ENCODE results near the gene MRPL27. TPM values are rescaled to one million over a fixed set of nuclear protein-coding genes. Genes with fewer than 3 reads are reported as not detected.
"Not testable (repeated sequence)": the region's sequence is repeated elsewhere in the genome, so short reads cannot be mapped to it uniquely, and the experiment has no call there.

MRPL27 gene
- total RNA-seq (10 to 100 TPM; 34.8 TPM), polyA plus RNA-seq (100 to 1,000 TPM in 1 of 2 donors, 10 to 100 TPM in 1; 90.9 to 103 TPM)
- long read RNA-seq, donor 1, transcript MRPL27-201 (4 exons, 716 nt) = major isoform, 12 of 20 reads
- long read RNA-seq, donor 1, partial matches to known transcripts = 0 of 20 reads
- long read RNA-seq, donor 1, other reads (novel, unspliced or antisense) = 4 of 20 reads
- long read RNA-seq, donor 2, transcript MRPL27-201 (4 exons, 716 nt) = major isoform, 12 of 16 reads
- long read RNA-seq, donor 2, partial matches to known transcripts = 0 of 16 reads
- long read RNA-seq, donor 2, other reads (novel, unspliced or antisense) = 2 of 16 reads

- Histone ChIP-seq H3K27me3 (ENCODE audit: control insufficient read depth in 1 of 2, insufficient read depth in 2 of 2, low read length in 1 of 2) (no peaks in the 10 kb centered on the region), H3K36me3 (ENCODE audit: control insufficient read depth in 1 of 2, insufficient read depth in 2 of 2, low read length in 1 of 2) (peaks cover 0 to 7% of the 10 kb centered on the region in 2 donors), H3K4me1 (ENCODE audit: control insufficient read depth in 1 of 2, insufficient read depth in 2 of 2, low read length in 2 of 2) (no peaks in the 10 kb centered on the region), H3K9me3 (ENCODE audit: control insufficient read depth, low read length) (no peaks in the 10 kb centered on the region), H3K4me3 (ENCODE audit: low read length in 2 of 2) (peak within 1 kb of the TSS; percentile 14 to 73), H3K27ac (ENCODE audit: low read depth in 1 of 2, low read length in 2 of 2) (peak within 1 kb of the TSS in 1 of 2 donors; percentile 82)
- DNase-seq = peak; percentile 91 to 95
- WGBS, 2 donors = 1% methylated on average over 42 of the region's 42 CpGs
- ATAC-seq (ENCODE audit: low FRiP score) = peak; percentile 94
- intact Hi-C loops (cut with DNase I) = no loop called here
Observed at GRCh38 chr17:50372758-50373556, at the start of gene MRPL27, which contains the start of gene EME1. MRPL27 (minus strand) TSS chr17:50373184; CDS start chr17:50373170, 14 bp downstream. EME1 (plus strand) TSS chr17:50373229; CDS start chr17:50375209, 1,980 bp downstream.

DNA sequence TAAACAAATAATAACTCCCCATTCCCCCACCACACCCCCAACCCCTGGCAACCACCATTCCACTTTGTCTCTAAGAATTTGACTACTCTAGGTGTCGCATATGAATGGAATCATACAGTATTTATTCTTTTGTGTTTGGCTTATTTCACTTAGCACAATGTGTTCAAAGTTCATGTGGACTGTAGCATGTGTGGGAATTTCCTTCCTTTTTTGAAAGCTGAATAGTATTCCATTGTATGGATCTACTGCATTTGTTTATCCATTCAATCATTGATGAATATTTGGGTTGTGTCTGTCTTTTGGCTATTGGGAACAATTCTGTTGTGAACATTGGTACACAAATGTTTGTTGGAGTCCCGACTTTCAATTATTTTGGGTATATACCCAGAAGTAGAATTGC is 49.8 kb upstream of the MRPL27 start:
- H3K27me3 ChIP-seq (ENCODE audit: control insufficient read depth in 1 of 2, insufficient read depth in 2 of 2, low read length in 1 of 2) = no peaks in the 10 kb centered on the region
- ATAC-seq (ENCODE audit: low FRiP score) = no peak
- H3K9me3 ChIP-seq (ENCODE audit: control insufficient read depth, low read length) = no peaks in the 10 kb centered on the region
- no peak overlapping the region for H3K4me3 ChIP-seq (ENCODE audit: low read length in 2 of 2)
- WGBS, 2 donors = 96 to 98% methylated on average over 2 of the region's 2 CpGs
- peaks cover 0 to 2% of the 10 kb centered on the region in 2 donors for H3K4me1 ChIP-seq (ENCODE audit: control insufficient read depth in 1 of 2, insufficient read depth in 2 of 2, low read length in 2 of 2)
- intact Hi-C loops (cut with DNase I) = no loop called here
- DNase-seq = no peak
- H3K36me3 ChIP-seq (ENCODE audit: control insufficient read depth in 1 of 2, insufficient read depth in 2 of 2, low read length in 1 of 2) = no peaks in the 10 kb centered on the region
- H3K27ac ChIP-seq (ENCODE audit: low read depth in 1 of 2, low read length in 2 of 2) = no peak overlapping the region

- H3K27ac ChIP-seq (ENCODE audit: low read depth in 1 of 2, low read length in 2 of 2) = no peak overlapping the region
- H3K9me3 ChIP-seq (ENCODE audit: control insufficient read depth, low read length) = no peaks in the 10 kb centered on the region
- WGBS, 2 donors = 65 to 69% methylated on average over 3 of the region's 3 CpGs
- DNase-seq (no peak), ATAC-seq (ENCODE audit: low FRiP score) (peak; percentile 23)
- H3K4me3 ChIP-seq (ENCODE audit: low read length in 2 of 2) = no peak overlapping the region
- no peaks in the 10 kb centered on the region for H3K4me1 ChIP-seq (ENCODE audit: control insufficient read depth in 1 of 2, insufficient read depth in 2 of 2, low read length in 2 of 2)
- intact Hi-C loops (cut with DNase I) = no loop called here
- H3K36me3 ChIP-seq (ENCODE audit: control insufficient read depth in 1 of 2, insufficient read depth in 2 of 2, low read length in 1 of 2) = no peaks in the 10 kb centered on the region
- H3K27me3 ChIP-seq (ENCODE audit: control insufficient read depth in 1 of 2, insufficient read depth in 2 of 2, low read length in 1 of 2) = no peaks in the 10 kb centered on the region
Observed at GRCh38 chr17:50421308-50422051, 48.5 kb upstream of the MRPL27 start.

DNA sequence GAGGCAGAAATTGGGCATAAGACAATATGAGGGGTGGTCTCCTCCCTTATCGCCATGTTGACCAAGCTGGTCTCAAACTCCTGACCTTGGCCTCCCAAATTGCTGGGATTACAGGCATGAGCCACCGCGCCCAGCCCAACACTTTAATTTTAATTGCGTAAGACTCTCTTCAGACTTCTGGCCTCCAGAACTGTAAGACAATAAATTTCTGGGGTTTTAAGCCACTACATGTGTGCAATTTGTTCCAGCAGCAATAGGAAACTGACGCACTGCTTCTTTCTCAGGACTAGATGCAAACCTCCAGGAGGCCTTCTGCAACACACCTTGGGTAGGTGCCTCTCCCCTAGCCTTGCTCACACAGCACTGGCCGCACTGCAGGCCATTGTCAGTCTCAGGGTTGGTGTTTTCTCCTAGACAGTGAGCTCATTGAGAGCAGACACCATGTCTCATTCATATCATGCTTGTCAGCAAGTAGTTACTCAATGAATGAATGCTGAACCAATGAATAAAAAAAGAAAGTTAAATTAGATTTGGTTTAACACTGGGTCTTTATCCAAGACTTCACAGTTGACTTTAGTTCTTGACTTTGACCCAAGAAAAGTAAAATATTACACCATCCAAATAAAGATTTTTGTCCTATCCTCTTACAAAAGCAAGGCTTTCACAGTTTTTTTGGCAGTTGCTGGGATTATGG is 47.6 kb upstream of the MRPL27 start:
- no peaks in the 10 kb centered on the region for H3K9me3 ChIP-seq (ENCODE audit: control insufficient read depth, low read length)
- peak; percentile 58 for ATAC-seq (ENCODE audit: low FRiP score)
- H3K36me3 ChIP-seq (ENCODE audit: control insufficient read depth in 1 of 2, insufficient read depth in 2 of 2, low read length in 1 of 2) = no peaks in the 10 kb centered on the region
- WGBS, 2 donors = 86 to 88% methylated on average over 6 of the region's 6 CpGs
- no peaks in the 10 kb centered on the region for H3K4me1 ChIP-seq (ENCODE audit: control insufficient read depth in 1 of 2, insufficient read depth in 2 of 2, low read length in 2 of 2)
- no peak overlapping the region for H3K27ac ChIP-seq (ENCODE audit: low read depth in 1 of 2, low read length in 2 of 2)
- H3K27me3 ChIP-seq (ENCODE audit: control insufficient read depth in 1 of 2, insufficient read depth in 2 of 2, low read length in 1 of 2) = no peaks in the 10 kb centered on the region
- no peak overlapping the region for H3K4me3 ChIP-seq (ENCODE audit: low read length in 2 of 2)
- intact Hi-C loops (cut with DNase I) = no loop called here
- DNase-seq = no peak

DNA sequence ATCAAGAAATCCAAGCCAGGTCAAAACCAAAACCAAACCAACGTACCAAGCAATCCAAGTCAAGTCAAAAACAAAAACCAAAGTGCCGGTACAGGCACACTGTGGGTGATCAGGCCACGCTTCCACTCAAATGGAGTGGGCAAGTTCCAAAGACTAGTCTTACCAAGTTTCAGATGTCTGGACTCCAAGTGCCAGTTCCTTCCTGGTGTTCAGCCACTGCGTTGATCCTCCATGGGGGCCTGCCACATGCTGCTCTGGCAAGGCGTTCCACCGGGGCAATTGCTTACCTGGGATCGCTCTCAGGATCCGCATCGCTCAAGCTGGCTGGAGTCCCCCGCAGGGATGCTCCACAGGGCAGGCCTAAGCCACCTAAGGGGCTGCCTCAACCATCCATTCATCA is 46.6 kb upstream of the MRPL27 start:
- WGBS, 2 donors = 96% methylated on average over 10 of the region's 10 CpGs
- ATAC-seq (ENCODE audit: low FRiP score); H3K36me3 ChIP-seq (ENCODE audit: control insufficient read depth in 1 of 2, insufficient read depth in 2 of 2, low read length in 1 of 2); H3K4me1 ChIP-seq (ENCODE audit: control insufficient read depth in 1 of 2, insufficient read depth in 2 of 2, low read length in 2 of 2); intact Hi-C loops (cut with DNase I); H3K9me3 ChIP-seq (ENCODE audit: control insufficient read depth, low read length); H3K27ac ChIP-seq (ENCODE audit: low read depth in 1 of 2, low read length in 2 of 2); DNase-seq; H3K4me3 ChIP-seq (ENCODE audit: low read length in 2 of 2); H3K27me3 ChIP-seq (ENCODE audit: control insufficient read depth in 1 of 2, insufficient read depth in 2 of 2, low read length in 1 of 2): not testable (repeated sequence)

DNA sequence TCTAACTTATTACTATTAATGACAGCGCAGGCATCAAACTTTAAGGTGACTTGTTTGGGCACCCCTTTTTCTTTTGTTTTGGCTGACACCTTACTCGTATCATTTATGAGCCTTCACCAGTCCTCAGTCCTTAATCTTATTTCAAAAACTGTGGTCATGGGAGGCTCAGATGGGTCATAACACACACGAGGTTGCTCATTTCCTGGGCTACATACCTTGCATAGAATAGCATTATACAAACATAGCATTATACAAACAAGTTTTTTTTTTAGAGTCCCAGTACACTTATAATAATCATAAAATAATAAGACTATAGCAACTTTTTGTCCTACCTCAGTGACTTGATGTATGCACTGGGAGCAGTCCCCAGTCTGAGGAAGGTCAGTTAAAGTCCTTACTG is 41.8 kb upstream of the MRPL27 start:
- Histone ChIP-seq H3K27ac (ENCODE audit: low read depth in 1 of 2, low read length in 2 of 2) (no peak overlapping the region), H3K4me1 (ENCODE audit: control insufficient read depth in 1 of 2, insufficient read depth in 2 of 2, low read length in 2 of 2) (no peaks in the 10 kb centered on the region), H3K4me3 (ENCODE audit: low read length in 2 of 2) (no peak overlapping the region), H3K36me3 (ENCODE audit: control insufficient read depth in 1 of 2, insufficient read depth in 2 of 2, low read length in 1 of 2) (no peaks in the 10 kb centered on the region), H3K9me3 (ENCODE audit: control insufficient read depth, low read length) (no peaks in the 10 kb centered on the region), H3K27me3 (ENCODE audit: control insufficient read depth in 1 of 2, insufficient read depth in 2 of 2, low read length in 1 of 2) (no peaks in the 10 kb centered on the region)
- 72 to 73% methylated on average over 3 of the region's 3 CpGs for WGBS, 2 donors
- intact Hi-C loops (cut with DNase I) = no loop called here
- ATAC-seq (ENCODE audit: low FRiP score) (no peak), DNase-seq (no peak)

DNA sequence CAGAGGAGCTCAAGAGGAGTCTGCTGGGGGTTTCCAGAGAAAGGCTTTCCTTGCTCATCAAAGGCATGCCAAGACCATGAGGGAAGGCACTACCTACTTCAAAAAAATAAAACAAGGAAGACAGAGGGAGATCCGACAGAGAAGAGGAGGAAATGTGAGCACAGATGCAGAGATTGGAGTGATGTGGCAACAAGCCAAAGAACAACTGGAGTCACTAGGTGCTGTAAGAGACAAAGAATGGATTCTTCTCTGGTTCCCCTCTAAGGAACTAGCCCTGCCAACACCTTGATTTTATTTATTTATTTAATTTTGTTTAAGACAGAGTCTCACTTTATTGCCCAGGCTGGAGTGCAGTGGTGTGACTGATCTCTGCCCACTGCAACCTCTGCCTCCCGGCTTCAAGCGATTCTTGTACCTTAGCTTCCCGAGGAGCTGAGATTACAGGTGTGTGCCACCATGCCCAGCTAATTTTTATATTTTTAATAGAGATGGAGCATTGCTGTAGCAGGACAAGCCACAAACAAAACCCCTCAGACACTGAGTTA is 39.3 kb upstream of the MRPL27 start:
- ATAC-seq (ENCODE audit: low FRiP score) (no peak), DNase-seq (no peak)
- no peaks in the 10 kb centered on the region for H3K9me3 ChIP-seq (ENCODE audit: control insufficient read depth, low read length)
- no peak overlapping the region for H3K4me3 ChIP-seq (ENCODE audit: low read length in 2 of 2)
- no peaks in the 10 kb centered on the region for H3K27me3 ChIP-seq (ENCODE audit: control insufficient read depth in 1 of 2, insufficient read depth in 2 of 2, low read length in 1 of 2)
- intact Hi-C loops (cut with DNase I) = no loop called here
- no peaks in the 10 kb centered on the region for H3K4me1 ChIP-seq (ENCODE audit: control insufficient read depth in 1 of 2, insufficient read depth in 2 of 2, low read length in 2 of 2)
- no peaks in the 10 kb centered on the region for H3K36me3 ChIP-seq (ENCODE audit: control insufficient read depth in 1 of 2, insufficient read depth in 2 of 2, low read length in 1 of 2)
- WGBS, 2 donors = 93% methylated on average over 4 of the region's 4 CpGs
- H3K27ac ChIP-seq (ENCODE audit: low read depth in 1 of 2, low read length in 2 of 2) = no peak overlapping the region

DNA sequence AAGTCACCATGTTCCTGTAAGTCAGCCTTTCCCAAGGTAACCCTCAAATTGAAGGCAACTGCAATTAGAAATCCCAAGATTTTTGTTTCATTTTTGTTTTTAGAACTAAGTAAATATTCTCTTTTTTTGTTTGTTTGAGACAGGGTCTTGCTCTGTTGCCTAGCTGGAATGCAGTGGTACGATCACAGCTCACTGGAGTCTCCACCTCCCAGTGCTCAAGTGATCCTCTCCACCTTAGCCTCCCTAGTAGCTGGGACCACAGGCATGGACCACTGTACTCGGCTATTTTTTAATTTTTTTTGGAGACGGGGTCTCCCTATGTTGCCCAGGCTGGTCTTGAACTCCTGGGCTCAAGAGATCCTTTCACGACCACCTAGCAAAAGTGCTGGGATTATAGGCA is 34.9 kb upstream of the MRPL27 start:
- DNase-seq = no peak
- Histone ChIP-seq H3K36me3 (ENCODE audit: control insufficient read depth in 1 of 2, insufficient read depth in 2 of 2, low read length in 1 of 2) (no peaks in the 10 kb centered on the region), H3K4me1 (ENCODE audit: control insufficient read depth in 1 of 2, insufficient read depth in 2 of 2, low read length in 2 of 2) (no peaks in the 10 kb centered on the region), H3K27ac (ENCODE audit: low read depth in 1 of 2, low read length in 2 of 2) (no peak overlapping the region), H3K4me3 (ENCODE audit: low read length in 2 of 2) (no peak overlapping the region), H3K9me3 (ENCODE audit: control insufficient read depth, low read length) (no peaks in the 10 kb centered on the region), H3K27me3 (ENCODE audit: control insufficient read depth in 1 of 2, insufficient read depth in 2 of 2, low read length in 1 of 2) (no peaks in the 10 kb centered on the region)
- no peak for ATAC-seq (ENCODE audit: low FRiP score)
- intact Hi-C loops (cut with DNase I) = no loop called here
- WGBS, 2 donors = 58 to 76% methylated on average over 4 of the region's 4 CpGs

Measured in aorta (tissue), 5 donors.